HG03066 (cell line): Measurements from ENCODE around the gene OTOA.
"Not testable (repeated sequence)": the region's sequence is repeated elsewhere in the genome, so short reads cannot be mapped to it uniquely, and the experiment has no call there.

Source experiments
- ATAC-seq: cut with Tn5 transposase; IDR thresholded peaks from one replicate; pipeline ENCODE4 v1.9.1; 2021; ENCODE audit warnings: low read depth; ENCODE audit not compliant: unreplicated experiment

OTOA gene

DNA sequence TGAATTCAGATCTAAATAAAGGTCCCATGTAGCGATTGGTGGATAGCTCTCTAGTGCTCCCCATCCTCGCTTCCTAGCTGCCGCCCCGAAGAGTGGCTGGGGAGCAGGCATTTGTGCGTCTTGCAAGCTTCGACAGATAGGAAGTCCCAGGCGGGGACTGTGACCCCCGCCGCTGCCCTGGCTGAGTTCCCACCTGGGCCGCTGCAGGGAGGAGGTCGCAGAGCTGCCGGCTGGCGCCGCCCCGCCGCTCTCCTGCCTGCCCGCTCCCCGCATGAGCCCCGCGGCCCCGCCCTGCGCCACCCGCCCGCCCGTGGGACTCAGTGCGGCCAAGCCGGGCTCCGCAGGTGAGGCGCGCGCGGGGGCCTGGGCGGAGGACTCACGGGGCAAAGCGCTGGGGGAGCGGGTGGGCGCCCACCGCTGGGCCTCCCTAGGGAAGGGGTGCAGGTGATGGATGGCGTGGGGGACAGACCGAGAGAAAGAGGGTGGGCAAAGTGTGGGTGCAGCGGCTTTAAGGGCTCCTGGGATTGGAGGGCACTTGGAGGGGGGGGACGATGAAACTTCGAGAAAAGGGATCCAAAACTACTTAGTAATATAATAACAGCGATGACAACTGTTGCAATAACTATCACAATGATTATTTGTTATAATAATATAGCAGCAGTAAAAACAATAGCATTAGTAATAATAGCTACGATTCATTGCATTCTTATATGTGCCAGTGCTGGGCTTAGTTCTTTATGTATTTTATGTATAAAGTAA lies at the start of gene OTOA:
Gene OTOA, plus strand, starts transcription at position 80 of the 759 bp plus-strand sequence. CDS start 14,547 bp downstream, outside the sequence.
- no peak for ATAC-seq

DNA sequence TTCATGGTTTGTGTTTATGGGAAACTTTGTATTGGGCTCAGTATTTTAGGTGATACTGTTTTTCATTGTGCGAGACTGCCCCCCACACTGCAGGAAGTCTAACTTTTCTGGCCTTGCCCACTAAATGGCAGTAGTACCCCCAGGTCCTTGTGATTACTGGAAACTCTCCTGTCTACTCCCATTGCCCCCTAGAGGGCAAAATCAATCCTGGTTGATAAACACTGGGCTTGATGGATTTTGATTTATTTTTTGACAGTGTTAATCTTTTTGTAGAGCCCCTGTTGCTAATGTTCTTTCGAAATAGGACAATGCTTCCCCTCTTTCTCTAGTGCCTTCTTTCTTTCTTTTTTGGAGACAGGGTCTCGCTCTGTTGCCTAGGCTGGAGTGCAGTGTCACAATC lies 48.9 kb upstream of the OTOA start:
- ATAC-seq, result no peak

DNA sequence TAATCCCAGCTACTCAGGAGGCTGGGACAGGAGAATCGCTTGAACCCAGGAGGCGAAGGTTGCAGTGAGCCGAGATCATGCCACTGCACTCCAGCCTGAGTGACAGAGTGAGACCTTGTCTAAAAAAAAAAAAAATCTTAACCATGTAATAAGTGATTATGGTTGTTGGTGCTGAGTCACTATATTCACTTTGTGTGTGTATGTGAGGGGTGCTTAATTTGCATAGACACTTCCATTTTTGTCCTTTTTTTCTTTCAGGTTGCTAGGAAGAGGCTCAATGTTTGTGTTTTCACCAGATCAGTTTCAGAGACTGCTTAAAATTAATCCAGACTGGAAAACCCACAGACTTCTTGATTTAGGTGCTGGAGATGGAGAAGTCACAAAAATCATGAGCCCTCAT lies 46.2 kb upstream of the OTOA start:
- no peak for ATAC-seq

DNA sequence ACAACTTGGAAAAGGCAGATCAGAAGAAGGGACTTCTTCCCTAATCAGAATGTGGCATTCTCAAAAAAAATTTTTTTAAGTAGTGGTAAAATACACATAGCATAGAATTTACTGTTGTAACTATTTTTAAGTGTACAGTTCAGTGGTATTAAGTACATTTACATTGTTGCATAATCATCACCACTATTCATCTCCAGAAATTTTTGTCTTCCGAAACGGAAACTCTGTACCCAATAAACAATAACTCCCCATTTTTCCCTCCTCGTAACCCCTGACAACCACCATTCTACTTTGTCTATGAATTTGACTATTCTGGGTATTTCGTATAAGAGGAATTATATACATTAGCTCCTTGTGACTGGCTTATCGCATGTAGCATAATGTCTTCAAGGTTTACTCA lies 45.5 kb upstream of the OTOA start:
- no peak for ATAC-seq

DNA sequence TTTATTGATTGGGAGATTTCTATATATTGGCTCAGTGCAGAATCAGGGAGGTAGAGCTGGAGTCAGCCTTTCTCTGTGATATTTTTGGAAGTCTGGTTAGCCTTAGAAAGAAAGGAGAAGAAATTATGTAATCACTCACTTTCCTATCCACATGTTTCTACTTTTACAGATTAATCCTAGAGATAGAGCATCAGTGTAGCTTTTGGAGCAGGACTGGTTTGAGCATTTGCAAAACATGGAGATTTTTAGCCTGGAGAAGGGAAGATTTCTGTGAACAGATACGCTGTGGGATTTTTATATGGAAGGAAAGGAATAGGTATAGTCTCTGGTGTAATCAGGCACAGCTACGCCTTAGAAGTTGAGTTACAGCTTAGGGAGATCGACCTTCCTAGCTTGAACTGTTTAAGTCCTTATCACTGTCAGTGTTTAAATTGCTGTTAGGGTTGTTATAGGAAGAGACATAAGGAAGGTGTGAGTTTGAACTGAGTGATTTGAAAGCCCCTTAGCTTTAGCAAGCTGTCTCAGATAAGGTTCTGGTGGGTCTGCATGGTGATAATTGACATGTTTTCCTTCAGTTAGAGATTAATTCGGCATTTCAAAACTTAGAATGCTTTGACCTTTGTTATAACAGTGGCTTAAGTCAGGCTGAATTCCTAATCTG lies 43.9 kb upstream of the OTOA start:
- ATAC-seq, result no peak

DNA sequence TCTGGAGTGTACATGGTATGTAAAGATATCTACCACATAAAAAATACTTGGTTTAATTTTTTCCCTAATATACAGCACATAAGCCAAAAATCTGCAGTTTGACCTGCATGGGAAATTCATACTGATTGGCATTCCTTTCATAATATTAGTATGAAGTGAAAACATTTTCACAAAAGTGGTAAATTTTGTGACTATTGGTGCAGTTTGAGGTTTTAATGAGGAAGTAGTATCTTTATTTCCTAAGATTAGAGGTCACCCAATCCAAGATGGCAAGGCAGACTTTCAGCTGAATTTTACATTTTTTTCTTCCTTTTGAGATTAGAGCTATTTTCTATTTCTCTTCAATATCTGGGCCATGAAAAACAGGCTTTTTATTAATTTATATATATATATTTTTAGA lies 43.2 kb upstream of the OTOA start:
- ATAC-seq, result no peak

DNA sequence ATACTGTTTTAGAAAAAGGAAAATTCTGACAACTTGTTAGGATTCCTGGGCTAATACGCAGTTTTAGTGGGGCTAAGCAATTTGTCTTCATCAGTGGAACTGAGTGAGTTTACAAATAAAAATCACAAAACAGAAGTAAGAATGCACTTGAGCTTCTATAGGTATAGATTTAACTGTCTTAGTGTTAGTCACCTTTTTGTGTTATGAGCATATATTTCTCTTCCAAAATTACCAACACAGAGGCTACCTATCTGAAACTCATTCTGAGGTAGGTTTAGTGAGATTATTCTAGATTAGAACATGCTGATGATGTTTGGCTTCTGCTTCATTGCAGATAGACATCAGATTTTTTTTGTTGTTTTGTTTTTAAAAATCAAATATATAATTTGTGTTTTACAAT lies 41.2 kb upstream of the OTOA start:
- ATAC-seq, result no peak

DNA sequence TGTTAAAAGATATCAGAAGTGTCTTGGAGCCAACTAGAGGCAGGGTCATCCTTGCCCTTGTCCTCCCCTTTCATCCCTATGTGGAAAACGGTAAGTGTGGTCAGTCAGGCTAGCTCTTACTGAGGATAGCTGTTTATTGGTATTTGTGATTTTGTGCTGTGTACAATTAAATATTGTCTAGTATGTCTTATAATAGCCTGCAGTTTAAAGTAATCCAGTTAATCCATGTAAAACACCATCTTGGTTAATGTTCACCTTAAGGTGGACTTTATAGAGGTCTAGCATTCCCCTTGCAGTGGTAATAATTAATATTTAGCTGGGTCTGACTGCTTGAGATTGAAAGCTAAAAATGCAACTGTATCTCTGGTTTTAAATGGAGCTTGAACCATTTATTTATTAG lies 38.7 kb upstream of the OTOA start:
- ATAC-seq, result no peak

DNA sequence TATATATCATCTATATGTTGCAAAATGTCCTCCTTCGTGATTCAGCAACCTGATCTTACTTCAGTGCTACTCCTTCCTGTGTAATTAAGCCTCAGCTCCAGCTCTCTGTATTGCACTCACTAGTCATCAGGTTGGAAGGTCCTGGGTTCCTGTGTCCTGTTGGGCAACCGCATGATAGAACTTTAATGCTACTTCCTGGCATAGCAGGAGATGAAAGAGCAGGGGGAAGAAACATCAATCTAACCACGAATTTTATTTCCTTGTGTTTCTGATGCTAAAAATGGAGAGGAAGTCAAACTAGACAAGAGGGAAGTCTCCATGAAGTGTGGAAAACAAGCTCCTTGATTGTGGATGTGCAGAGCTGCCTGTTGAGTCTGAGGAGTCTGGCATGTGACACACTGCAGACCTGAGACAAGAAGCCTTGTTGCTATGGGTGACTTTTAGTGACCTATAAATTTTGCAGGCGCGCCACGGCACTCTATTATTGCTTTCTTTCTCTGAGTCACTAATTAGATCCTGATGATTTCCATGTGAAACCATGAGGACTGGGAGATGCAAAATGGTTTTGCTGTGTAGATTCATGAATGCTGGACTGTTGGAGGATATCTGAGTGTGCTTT lies 37.0 kb upstream of the OTOA start:
- ATAC-seq, result no peak

DNA sequence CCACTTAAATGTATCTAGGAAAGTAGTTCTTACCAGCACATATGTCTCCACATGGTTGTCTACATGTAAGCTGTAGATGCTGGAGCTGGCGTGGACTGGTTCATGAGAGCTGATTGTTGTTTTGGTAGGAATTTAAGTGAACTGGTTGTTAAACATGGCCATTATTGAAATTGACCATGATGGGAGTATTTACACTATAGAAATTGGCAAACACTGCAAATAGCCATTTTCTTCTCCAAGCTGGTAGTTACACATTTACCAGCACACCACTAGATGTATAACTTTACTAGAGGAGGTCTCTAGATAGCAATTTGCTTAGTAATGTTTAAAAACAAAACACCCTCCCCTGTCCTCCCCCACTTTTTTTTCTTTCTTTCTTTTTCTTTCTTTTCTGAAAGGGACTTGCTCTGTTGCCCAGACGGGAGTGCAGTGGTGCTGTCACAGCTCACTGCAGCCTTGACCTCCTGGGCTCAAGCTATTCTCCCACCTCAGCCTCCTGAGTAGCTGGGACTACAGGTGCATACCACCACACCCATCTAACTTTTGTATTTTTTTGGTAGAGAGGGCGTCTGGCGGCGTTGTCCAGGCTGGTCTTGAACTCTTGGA lies 35.5 kb upstream of the OTOA start:
- no peak for ATAC-seq

DNA sequence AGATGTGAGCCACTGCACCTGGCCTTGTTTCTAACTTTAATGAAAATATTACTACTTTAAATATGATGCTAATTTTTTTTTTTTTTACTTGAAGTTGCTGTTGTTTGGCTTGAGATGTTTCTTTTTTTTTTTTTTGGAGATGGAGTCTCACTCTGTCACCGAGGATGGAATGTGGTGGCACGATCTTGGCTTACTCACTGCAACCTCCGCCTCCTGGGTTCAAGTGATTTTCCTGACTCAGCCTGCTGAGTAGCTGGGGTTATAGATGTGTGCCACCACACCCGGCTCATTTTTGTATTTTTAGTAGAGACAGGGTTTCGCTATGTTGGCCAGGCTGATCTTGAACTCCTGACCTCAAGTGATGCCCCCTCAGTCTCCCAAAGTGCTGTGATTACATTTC lies 35.0 kb upstream of the OTOA start:
- ATAC-seq, result no peak

DNA sequence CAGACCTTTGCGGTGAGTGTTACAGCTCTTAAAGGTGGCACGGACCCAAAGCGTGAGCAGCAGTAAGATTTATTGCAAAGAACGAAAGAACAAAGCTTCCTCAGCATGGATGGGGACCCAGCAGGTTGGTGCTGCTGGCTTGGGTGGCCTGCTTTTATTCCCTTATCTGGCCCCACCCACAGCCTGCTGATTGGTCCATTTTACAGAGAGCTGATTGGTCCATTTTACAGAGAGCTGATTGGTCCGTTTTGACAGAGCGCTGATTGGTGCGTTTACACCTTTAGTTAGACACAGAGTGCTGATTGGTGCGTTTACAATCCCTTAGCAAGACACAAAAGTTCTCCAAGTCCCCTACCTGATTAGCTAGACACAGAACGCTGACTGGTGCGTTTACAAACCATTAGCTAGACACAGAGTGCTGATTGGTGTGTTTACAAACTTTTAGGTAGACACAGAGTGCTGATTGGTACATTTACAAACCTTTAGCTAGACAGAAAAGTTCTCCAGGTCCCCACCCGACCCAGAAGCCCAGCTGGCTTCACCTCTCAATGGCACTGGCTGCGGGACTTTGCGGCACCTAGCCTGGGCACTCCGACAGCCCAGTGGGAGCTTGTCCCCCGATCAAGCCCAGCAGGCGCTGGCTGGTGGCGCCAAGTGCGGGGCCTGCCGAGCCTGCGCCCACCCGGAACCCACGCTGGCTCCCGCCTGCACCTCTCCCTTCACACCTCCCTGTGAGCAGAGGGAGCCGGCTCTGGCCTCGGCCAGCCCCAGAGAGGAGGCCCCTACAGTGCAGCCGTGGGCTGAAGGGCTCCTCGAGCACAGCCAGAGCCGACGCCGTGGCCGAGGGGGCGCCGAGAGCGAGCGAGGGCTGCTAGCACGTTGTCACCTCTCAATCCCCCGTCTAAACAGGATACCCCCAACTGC lies 33.9 kb upstream of the OTOA start:
- ATAC-seq, result not testable (repeated sequence)

DNA sequence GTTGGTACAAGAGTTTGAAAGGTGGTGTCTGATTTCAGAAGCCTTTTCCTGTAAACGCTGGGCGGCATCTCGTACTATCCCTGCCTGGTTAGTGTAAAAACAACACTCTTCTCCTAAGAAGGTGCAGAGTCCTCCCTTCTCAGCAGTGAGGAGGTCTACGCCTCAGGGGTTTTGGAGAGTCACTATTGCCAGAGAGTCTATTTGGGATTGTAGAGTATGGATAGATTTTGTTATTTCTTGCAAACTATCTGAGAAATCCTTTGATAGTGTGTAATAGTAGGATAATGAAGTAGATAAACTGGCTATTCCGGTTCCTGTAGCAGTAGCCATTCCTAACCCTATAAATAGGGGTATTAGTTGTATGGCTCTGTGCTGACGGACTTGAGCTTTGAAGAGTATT lies 32.9 kb upstream of the OTOA start:
- not testable (repeated sequence) for ATAC-seq

DNA sequence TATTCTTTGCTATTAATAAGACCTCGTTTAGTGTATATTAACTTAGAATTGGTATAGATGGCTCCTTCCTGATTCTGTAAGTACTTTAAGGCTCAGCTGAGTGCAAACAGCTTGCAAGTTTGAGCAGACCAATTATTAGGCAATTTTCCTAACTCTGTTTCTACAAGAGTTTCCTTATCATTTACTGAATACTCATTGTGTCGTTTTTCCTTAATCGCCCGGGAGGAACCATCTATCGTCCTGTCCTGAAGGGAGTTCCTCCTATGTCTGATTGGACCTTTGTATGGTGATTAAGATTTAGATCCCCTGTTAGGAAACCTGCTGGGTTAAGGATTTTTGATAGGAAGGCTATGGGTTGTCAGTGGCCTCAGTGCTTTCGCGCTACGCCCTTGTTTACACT lies 32.4 kb upstream of the OTOA start:
- not testable (repeated sequence) for ATAC-seq

DNA sequence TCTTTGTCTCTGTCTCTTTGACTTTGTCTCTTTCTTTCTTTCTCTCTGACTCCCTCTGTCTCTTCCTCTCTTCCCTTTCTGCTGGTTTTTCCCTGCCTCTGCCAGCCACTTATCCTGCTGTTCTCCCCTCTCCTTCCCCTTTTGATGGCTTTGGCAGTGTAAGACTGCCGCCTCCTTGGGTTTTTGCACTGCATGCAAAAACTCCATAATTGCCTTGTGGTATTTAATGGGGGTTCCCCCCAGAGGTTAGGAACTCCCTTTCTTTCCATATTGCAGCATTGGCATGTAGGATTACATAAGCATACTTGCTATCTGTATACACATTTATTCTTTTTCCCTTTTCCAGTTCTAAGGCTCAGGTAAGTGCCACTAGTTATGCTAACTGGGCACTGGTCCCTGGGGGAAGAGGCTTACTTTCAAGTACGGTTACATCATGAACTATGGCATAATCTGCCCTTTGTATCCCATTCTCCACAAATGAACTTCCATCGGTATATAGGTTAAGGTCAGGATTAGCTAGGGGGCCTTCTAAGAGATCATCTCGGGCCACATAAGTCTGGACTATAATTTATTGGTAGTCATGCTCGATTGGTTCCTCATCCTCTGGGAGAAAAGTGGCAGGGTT lies 31.7 kb upstream of the OTOA start:
- ATAC-seq, result not testable (repeated sequence)

DNA sequence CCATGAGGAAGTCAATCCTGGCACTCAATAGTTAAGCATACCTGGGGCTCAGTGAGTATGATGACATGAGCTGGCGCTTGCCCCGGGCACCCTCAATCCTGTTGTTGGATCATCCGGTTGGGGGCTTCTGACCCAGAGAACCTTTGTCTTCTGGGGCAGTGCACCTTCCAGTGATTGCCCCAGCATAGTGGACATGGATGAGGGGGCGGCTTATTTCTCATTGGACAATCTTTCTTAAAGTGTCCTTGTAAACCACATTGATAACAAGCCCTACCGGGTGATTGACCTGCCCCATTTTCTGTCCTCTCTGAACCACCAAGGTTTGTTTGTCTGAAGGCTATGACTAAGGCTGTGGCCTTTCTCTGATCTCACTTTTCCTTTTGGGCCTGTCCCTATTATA lies 29.6 kb upstream of the OTOA start:
- ATAC-seq, result no peak

DNA sequence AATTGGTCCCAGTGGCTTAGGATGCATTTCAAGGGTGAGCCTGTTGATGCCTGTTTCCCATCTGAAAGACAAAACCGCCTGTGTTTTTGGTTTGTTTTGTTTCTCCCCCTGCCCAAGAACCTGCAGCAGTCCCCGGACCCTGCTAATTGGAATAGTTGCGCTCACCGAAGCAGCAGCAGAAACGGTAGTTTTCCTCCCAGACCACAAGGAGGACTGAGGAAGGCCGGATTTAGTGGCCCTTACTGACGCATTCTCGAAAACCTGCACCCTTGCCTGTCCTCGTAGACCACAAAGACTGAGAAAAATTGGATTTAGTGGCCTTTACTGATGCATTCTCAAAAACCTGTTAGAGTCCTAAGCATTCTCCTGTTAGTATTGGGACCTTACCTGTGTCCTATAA lies 28.1 kb upstream of the OTOA start:
- ATAC-seq, result not testable (repeated sequence)

DNA sequence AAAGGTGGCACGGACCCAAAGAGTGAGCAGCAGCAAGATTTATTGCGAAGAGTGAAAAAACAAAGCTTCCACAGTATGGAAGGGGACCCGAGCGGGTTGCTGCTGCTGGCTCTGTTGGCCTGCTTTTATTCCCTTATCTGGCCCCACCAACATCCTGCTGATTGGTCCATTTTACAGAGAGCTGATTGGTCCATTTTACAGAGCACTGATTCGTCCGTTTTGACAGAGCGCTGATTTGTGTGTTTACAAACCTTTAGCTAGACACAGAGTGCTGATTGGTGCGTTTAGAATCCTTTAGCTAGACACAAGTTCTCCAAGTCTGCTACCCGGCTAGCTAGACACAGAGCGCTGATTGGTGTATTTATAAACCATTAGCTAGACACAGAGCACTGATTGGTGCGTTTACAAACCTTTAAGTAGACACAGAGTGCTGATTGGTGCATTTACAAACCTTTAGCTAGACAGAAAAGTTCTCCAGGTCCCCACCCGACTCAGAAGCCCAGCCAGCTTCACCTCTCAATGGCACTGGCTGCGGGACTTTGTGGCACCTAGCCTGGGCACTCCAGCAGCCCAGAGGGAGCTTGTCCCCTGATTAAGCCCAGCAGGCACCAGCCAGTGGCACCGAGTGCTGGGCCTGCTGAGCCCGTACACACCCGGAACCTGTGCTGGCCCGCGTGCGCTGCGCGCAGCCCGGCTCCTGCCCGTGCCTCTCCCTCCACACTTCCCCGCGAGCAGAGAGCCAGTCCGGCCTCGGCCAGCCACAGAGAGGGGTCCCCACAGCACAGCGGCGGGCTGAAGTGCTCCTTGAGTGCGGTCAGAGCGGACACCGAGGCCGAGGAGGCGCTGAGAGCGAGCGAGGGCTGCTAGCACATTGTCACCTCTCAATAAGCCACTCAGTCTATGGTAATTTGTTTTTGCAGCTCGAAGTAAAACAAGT lies 26.5 kb upstream of the OTOA start:
- no peak for ATAC-seq

DNA sequence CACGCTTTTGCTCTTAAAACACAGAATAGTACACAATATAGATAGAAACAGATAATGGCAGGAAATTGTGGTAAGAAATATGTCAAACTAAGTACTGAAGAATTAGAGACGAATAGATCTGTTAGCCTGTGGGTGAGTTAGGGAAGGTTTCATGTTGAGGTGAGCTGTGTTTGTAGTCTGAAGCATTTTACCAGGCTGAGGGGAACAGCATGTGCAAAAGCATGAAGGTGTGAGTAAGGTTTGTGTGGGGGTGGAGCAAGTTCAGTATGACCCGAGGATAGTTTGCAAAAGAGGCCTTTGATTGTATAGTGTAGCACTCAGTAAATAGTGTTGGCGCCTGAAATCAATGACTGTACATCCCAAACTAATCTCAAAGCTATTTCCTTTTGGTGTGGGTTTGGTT lies 25.2 kb upstream of the OTOA start:
- ATAC-seq, result no peak
